Stimulated activated CD8-positive, alpha-beta memory T cell treated with anti-CD3 and anti-CD28 coated beads, Interleukin-4, amount 100 ng/mL, for 48 hours (primary cell): ENCODE data around the gene FBXL22.
"Not testable (repeated sequence)": the region's sequence is repeated elsewhere in the genome, so short reads cannot be mapped to it uniquely, and the experiment has no call there.

Experiments
- DNase-seq: peaks from one replicate; pipeline ENCODE4 v3.0.0-alpha.2; 2020

FBXL22 gene

DNA sequence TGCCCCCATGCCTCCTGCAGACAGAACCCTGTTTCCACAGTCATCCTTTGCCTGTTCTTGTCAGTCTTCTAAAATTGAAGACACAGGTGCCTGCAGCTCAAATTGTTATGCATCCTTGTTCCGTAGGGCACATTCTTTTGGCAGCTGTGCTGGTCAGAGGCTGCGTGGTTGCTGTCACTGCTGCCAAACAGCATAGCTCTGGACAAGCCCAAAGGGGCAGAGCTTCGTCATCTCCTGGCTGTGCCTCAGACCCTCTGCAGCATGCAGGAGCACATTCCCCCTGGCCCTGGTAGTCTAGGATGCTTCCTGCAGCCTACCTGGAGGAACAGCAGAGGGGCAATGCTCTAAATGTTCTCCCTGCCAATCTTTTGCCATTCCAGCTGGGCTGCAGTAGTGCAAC lies 2.1 kb upstream of the FBXL22 start:
- DNase-seq, result no peak

DNA sequence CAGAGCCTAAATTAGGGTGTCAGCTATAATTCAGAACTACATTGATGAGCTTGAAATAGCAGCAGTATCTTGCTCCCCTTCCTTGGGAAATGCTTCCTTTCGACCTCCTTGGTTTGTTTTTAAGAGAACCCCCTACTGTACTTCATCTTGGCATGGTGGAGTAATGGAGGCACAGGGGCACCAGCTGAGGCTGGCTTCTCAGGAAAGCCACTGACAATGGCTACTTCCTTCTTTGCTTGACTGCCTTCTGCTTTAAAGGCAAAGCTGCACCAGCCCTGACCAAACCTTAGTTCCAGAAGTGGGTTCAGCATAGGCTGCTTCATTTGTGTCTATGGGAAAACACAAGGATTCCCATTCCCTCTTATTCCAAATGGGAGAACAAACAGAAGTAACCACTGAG lies 1.5 kb upstream of the FBXL22 start:
- no peak for DNase-seq

DNA sequence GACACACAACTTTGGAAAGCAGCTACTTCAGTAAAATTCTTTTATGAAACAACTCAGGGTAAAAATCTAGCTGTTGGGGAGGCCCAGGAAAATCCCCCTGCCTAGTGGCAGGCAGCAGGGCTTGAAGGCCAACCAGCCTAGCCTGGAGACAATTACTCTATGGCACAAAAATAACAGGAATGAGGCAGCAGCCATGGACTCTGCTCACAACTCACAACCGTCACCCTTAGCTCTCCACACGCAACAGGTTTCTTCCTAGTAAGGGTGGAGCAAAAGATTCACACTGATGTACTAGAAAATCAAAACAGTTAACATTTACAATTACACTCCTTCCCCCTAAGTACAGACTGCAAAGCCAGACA lies 530 bp upstream of the FBXL22 start:
- no peak for DNase-seq

DNA sequence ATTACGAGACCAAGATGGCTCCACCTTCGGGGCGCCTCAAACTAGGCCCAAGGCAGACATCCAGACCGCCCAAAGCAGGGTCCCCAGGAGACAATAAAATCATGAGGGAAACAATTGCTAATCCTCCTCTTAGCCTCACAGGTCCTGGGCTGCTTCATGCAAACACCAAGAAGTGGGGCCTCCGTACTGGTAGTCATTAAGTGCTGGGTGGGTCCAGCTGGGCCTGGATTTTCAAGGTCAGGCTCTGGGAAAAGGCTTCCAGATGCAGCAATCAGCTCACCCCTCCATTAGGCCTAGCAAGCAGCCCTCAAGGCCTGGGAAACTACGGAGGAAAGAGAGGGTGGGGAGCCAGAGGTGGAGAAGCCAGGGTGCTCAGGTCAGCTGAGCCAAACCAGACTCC lies 634 bp downstream of the FBXL22 start:
- DNase-seq, result no peak

DNA sequence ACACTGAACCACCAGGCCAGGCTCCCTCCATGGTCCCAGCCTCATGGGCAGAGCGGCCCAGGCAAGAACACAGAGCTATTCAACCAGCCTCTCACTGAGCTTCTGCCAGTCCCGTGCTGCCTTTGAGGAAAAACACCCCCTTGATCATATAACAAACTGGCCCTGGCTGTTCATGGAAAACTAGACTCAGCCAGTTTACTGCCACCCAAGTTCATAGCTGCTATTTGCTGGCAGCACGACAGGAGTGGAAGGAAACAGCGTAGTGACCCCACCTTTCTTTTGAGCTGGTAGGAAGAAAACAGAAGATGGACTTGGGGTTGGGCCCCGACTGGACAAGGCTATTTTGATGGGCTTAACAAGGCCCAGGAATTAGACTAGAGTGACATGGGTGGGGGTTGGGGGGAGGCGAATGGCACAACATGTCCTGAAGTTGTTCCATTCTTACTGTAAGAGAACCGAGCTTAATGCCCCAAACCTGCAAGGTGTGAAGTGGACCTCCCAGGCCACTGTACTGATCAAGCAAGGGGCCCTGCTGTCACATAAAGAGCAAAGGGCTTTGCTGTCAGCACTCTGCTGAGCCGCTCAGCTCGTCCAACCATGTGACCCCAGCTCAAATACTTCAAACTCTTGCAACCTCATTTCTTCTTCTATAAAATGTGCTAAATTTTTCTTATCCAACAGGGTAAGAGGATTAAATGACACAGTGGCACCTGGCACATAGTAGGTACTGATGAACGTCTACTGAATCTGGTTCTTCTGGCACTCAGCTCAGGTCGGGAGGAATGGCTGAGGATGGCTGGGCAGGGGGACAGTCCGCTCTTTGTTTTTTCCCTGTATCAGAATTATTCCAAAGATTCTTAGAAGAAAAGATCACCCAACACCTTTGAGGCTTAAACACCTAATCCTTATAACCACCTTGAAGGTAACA lies 1.6 kb downstream of the FBXL22 start:
- DNase-seq, result no peak

- DNase-seq, result peak; percentile 56
Observed at GRCh38 chr15:63599401-63600000, 2.3 kb downstream of the FBXL22 start.

DNA sequence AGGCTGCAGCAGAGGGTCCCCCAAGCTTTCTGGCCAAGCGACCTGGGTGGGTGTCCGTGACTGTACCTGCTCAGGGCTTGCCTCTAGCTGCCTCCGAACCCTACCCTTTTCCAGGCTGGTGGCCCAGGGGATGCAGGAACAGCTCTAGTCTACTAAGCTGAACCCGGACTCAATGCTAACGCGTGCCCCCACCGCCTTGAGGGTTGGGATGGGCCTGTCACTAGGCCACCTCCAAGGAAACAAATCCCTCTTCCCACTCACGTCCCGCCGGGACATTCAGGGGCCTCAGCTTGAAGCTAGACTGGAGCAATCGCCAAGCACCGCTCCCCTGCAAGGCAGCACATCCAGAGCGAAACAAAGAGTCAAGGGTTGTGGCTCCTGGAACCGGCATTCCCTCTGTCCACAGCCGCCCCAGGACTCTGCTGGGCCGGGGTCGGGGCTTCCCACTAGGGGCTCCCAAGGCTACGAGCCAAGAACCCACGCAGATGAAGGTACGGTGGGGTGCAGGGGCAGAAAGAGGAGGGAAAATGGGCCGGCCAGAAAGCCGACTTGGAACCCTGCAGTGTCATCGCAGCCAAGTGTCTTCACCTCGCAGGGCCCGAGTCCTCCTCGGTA lies 2.9 kb downstream of the FBXL22 start:
- peak; percentile 53 for DNase-seq

GRCh38 chr15:63600616-63601025 lies 3.4 kb downstream of the FBXL22 start:
- DNase-seq, result peak; percentile 92

DNA sequence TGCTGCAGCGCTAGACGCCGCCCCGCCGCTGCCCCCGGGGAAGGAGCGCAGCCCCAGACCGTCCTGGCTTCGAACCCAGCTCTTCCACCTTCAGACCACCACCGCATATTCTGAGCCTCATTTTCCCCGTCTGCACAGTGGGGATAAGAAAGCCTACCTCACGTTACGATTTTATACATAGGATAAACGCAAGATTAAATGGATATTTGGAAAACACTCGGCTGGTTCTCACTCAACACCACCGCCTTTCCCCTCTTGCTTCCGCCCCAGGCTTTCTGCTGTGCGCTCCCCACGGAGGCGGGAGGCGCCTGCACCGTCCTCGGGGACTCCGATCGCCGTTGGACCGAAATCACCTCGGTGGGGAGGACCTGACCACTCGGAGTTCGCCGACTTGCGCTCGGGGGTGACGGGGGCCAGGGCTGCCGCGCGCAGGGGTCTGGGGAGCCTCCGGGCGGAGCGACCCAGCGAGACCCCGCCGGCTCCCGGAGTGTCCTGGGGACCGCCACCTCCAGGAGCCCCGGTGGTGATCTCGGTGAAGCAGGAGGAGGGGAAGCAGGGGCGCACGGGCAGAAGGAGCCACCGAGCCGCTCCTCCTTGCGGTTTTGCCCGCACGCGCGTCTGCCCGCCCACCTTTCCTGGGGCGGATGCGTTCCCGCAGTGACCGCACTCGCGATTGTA lies 4.0 kb downstream of the FBXL22 start:
- DNase-seq, result peak; percentile 69

GRCh38 chr15:63601704-63602185 lies 4.6 kb downstream of the FBXL22 start:
- no peak for DNase-seq

DNA sequence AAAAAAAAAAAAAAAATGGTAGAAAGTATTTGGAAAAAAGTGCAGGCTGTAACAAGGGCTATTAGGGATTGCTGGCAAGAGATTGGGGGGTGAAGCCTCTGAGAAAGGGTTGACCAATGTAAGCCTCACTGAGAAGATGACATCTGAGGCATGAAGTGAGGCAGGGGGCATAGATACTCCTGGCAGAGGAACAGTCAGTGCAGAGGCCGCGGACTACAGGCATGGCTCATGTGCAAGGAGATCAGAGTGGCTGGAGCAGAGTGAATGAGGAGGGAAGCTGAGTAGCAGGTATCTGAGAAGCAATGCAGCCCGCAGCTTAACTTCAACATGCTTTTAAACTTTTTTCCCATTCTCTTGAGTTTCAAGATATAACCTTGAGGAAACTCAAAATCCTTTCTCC lies 5.4 kb downstream of the FBXL22 start:
- DNase-seq, result no peak

GRCh38 chr15:63603516-63603915 lies 6.3 kb downstream of the FBXL22 start:
- DNase-seq, result no peak

- no peak for DNase-seq
Observed at GRCh38 chr15:63604281-63604680, 7.1 kb downstream of the FBXL22 start.

DNA sequence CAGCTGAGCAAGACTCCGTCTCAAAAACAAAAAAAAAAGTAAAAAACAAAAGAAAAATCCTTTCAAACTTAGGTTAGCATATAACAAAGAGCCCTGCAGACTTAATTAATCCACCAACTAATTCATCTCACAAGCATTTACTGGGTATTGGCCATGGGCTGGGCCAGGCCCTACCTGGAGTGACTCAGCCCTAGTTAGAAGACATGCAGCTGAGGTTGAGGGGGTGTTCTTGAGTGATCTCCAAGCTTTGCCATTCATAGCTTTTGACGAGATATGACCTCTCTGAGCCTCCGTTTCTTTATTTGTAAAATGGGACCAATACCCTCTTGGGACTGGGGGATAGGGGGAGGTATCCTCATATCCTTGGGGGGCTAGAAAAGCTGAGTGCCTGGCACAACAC lies 7.8 kb downstream of the FBXL22 start:
- DNase-seq, result no peak

- peak; percentile 69 for DNase-seq
Observed at GRCh38 chr15:63605816-63606215, 8.6 kb downstream of the FBXL22 start.

GRCh38 chr15:63606308-63606707 lies 9.1 kb downstream of the FBXL22 start:
- DNase-seq, result no peak

GRCh38 chr15:63608989-63609388 lies 11.8 kb downstream of the FBXL22 start:
- no peak for DNase-seq

DNA sequence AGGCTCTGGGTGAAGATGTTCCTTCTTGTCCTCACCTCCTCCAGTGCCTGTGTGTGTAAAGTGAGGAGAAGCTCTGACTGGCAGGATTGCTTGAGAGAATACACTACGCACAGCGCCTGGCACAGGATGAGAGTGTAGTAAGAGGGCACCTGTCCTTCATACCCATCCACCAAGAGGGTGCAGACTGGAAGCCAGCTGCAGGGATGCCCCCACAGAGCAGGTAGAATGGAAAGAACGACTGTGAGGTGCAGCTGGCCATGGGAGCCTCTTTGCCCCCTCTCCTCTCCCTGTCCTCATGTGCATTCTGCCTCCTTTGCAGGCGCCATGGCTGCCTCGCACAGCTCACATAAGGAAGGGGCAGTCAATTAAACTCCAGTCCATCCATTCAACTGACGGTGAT lies 12.3 kb downstream of the FBXL22 start:
- DNase-seq, result no peak

- DNase-seq, result peak; percentile 78
Observed at GRCh38 chr15:63610209-63610841, 13.1 kb downstream of the FBXL22 start.

- no peak for DNase-seq
Observed at GRCh38 chr15:63611177-63611576, 14.0 kb downstream of the FBXL22 start.

GRCh38 chr15:63612300-63612699 lies 15.1 kb downstream of the FBXL22 start:
- no peak for DNase-seq

- no peak for DNase-seq
Observed at GRCh38 chr15:63615935-63616334, 18.7 kb downstream of the FBXL22 start.

- DNase-seq, result not testable (repeated sequence)
Observed at GRCh38 chr15:63617147-63617546, 20.0 kb downstream of the FBXL22 start.
